Peyer's patch (tissue), 4 donors: ENCODE measurements around the gene CYTH2. TPM values are rescaled to one million over a fixed set of nuclear protein-coding genes. Genes with fewer than 3 reads are reported as not detected.

ENCODE experiments used
- DNase-seq, 3 donors: peaks; one replicate each; pipeline ENCODE4 v3.0.0-alpha.2; 2017 to 2019
- H3K27ac ChIP-seq, 4 donors: fragments of 200-600 bp; sonication (generic); one replicate each; pipeline ENCODE4 v1.5.1; 2016 to 2019
- H3K27me3 ChIP-seq, 2 donors: fragments of 200-600 bp; sonication (generic); one replicate each; pipeline ENCODE4 v1.5.1; 2019
- H3K36me3 ChIP-seq, 3 donors: fragments of 200-600 bp; sonication (generic); one replicate each; pipeline ENCODE4 v1.5.1; 2016 to 2019
- H3K4me1 ChIP-seq, 4 donors: fragments of 200-600 bp; sonication (generic); one replicate each; pipeline ENCODE4 v1.5.1; 2016 to 2019
- H3K4me3 ChIP-seq, 4 donors: fragments of 200-600 bp; sonication (generic); 1 replicate in 3 of 4; 2 replicates in 1 of 4; pipeline ENCODE4 v1.5.1; 2016 to 2019; ENCODE audit warnings: mild to moderate bottlenecking in 1 of 4
- H3K9me3 ChIP-seq, 4 donors: fragments of 200-600 bp; sonication (generic); one replicate each; pipeline ENCODE4 v1.5.1; 2016 to 2019; ENCODE audit warnings: mild to moderate bottlenecking in 1 of 4
- CTCF ChIP-seq, 6 experiments: fragments of 450-650 bp in 4 of 6; fragments of 200-600 bp in 2 of 6; sonication (generic) in 1 of 6; IDR thresholded peaks; one replicate each; pipeline ENCODE4 v1.5.1; 2017 to 2019; ENCODE audit warnings: antibody characterized with exemption in 6 of 6, mild to moderate bottlenecking in 3 of 6, moderate library complexity in 1 of 6
- POLR2A ChIP-seq, 2 donors: fragments of 450-650 bp; IDR thresholded peaks; one replicate each; pipeline ENCODE4 v1.5.1; 2017; ENCODE audit warnings: antibody characterized with exemption in 2 of 2, mild to moderate bottlenecking in 2 of 2, moderate library complexity in 2 of 2
- total RNA-seq, 4 donors: library from RNA; depleted of rRNA; stranded (reverse); fragments of >200 nt; gene quantifications; one replicate each; pipeline ENCODE4 v1.1.0, GENCODE V29; 2016

Gene CYTH2
- total RNA-seq, 4 donors from 2014 or later: 64.5 to 160 (median 76.9) TPM

GRCh38 chr19:48495396-48495795, 26.2 kb downstream of the CYTH2 start:
- peak in 1 of 3 donors; percentile 72 for DNase-seq
- H3K27me3 ChIP-seq: no peaks in the 10 kb centered on the region
- H3K36me3 ChIP-seq: no peaks in the 10 kb centered on the region
- peaks cover 7 to 51% (median 14%) of the 10 kb centered on the region in 4 donors for H3K4me1 ChIP-seq
- TF ChIP-seq POLR2A (IDR thresholded peaks at IDR 0.05) (no peak), CTCF (IDR thresholded peaks at IDR 0.05) (no peak)
- H3K9me3 ChIP-seq: peaks cover 0 to 7% (median 0%) of the 10 kb centered on the region in 4 donors
- H3K27ac ChIP-seq: peak overlapping the region in 2 of 4 donors; percentile 34 to 56
- H3K4me3 ChIP-seq: no peak overlapping the region

- Histone ChIP-seq H3K4me3 (peak overlapping the region in 2 of 4 donors; percentile 10 to 32), H3K36me3 (no peaks in the 10 kb centered on the region), H3K4me1 (peaks cover 3 to 38% (median 9%) of the 10 kb centered on the region in 4 donors), H3K27ac (no peak overlapping the region), H3K9me3 (peaks cover 0 to 7% (median 0%) of the 10 kb centered on the region in 4 donors), H3K27me3 (no peaks in the 10 kb centered on the region)
- TF ChIP-seq CTCF (IDR thresholded peaks at IDR 0.05) (no peak), POLR2A (IDR thresholded peaks at IDR 0.05) (no peak)
- DNase-seq: no peak
Measured at GRCh38 chr19:48496959-48497727, 28.0 kb downstream of the CYTH2 start.

- TF ChIP-seq POLR2A (IDR thresholded peaks at IDR 0.05) (no peak), CTCF (IDR thresholded peaks at IDR 0.05) (no peak)
- H3K36me3 ChIP-seq: no peaks in the 10 kb centered on the region
- no peak overlapping the region for H3K27ac ChIP-seq
- H3K27me3 ChIP-seq: no peaks in the 10 kb centered on the region
- H3K4me3 ChIP-seq: peak overlapping the region in 2 of 4 donors; percentile 10 to 32
- H3K9me3 ChIP-seq: peaks cover 0 to 5% (median 0%) of the 10 kb centered on the region in 4 donors
- peaks cover 3 to 34% (median 8%) of the 10 kb centered on the region in 4 donors for H3K4me1 ChIP-seq
- peak in 1 of 3 donors; percentile 43 for DNase-seq
Measured at GRCh38 chr19:48497728-48498594, 28.8 kb downstream of the CYTH2 start.

- Histone ChIP-seq H3K4me1 (peaks cover 0 to 34% (median 6%) of the 10 kb centered on the region in 4 donors), H3K27me3 (no peaks in the 10 kb centered on the region)
- no peak for TF ChIP-seq POLR2A (IDR thresholded peaks at IDR 0.05)
Measured at GRCh38 chr19:48498595-48499311, 29.6 kb downstream of the CYTH2 start.

GRCh38 chr19:48499316-48500090, 30.3 kb downstream of the CYTH2 start:
- H3K4me3 ChIP-seq: no peak overlapping the region
- no peaks in the 10 kb centered on the region for H3K9me3 ChIP-seq
- TF ChIP-seq CTCF (IDR thresholded peaks at IDR 0.05) (no peak), POLR2A (IDR thresholded peaks at IDR 0.05) (no peak)
- no peak for DNase-seq
- no peaks in the 10 kb centered on the region for H3K36me3 ChIP-seq
- no peaks in the 10 kb centered on the region for H3K27me3 ChIP-seq
- no peak overlapping the region for H3K27ac ChIP-seq
- H3K4me1 ChIP-seq: peaks cover 0 to 29% (median 5%) of the 10 kb centered on the region in 4 donors

More at GRCh38 chr19:48498595-48499311, 29.6 kb downstream of the CYTH2 start:
- no peaks in the 10 kb centered on the region for H3K36me3 ChIP-seq
- no peak overlapping the region for H3K4me3 ChIP-seq
- DNase-seq: no peak
- H3K27ac ChIP-seq: no peak overlapping the region
- H3K9me3 ChIP-seq: no peaks in the 10 kb centered on the region
